HepG2 (cell line): Measurements from ENCODE around the gene ITIH1. TPM values are rescaled to one million over a fixed set of nuclear protein-coding genes. Genes with fewer than 3 reads are reported as not detected.

Experiments used
- ATF2 ChIP-seq: sonication (generic); formaldehyde crosslinking; IDR thresholded peaks from 2 replicates; pipeline ENCODE4 v1.4.0; 2020; ENCODE audit warnings: missing genetic modification reagents
- BCLAF1 ChIP-seq: fragments of 450-650 bp; IDR thresholded peaks from 2 replicates; pipeline ENCODE4 v1.6.1; 2017; ENCODE audit warnings: mild to moderate bottlenecking
- CBFB ChIP-seq: sonication (generic); formaldehyde crosslinking; IDR thresholded peaks from 2 replicates; pipeline ENCODE4 v1.4.0; 2020; ENCODE audit warnings: missing genetic modification reagents
- CENPBD1 ChIP-seq: sonication (generic); formaldehyde crosslinking; IDR thresholded peaks from 2 replicates; pipeline ENCODE4 v1.8.0; 2022; ENCODE audit warnings: missing genetic modification reagents, low read depth, mild to moderate bottlenecking, borderline replicate concordance
- ELF1 ChIP-seq: sonication (generic); formaldehyde crosslinking; IDR thresholded peaks from 2 replicates; pipeline ENCODE4 v1.4.0; 2020; ENCODE audit warnings: missing genetic modification reagents
- GPBP1L1 ChIP-seq: sonication (generic); formaldehyde crosslinking; IDR thresholded peaks from 2 replicates; pipeline ENCODE4 v1.5.0; 2020; ENCODE audit warnings: mild to moderate bottlenecking, missing genetic modification reagents
- MED1 ChIP-seq: sonication (generic); formaldehyde crosslinking; IDR thresholded peaks from 2 replicates; pipeline ENCODE4 v1.4.0; 2020; ENCODE audit warnings: missing genetic modification reagents
- MTA3 ChIP-seq: sonication (generic); formaldehyde crosslinking; IDR thresholded peaks from 2 replicates; pipeline ENCODE4 v1.4.0; 2020; ENCODE audit warnings: missing genetic modification reagents
- MZF1 ChIP-seq: sonication (generic); formaldehyde crosslinking; IDR thresholded peaks from 2 replicates; pipeline ENCODE4 v1.8.1; 2023; ENCODE audit warnings: mild to moderate bottlenecking, missing genetic modification reagents, borderline replicate concordance
- NR2F2 ChIP-seq: IDR thresholded peaks from 2 replicates; pipeline ENCODE4 v1.6.1; 2012; ENCODE audit warnings: low read depth, inconsistent platforms, borderline replicate concordance
- RFX5 ChIP-seq: IDR thresholded peaks from 2 replicates; pipeline ENCODE4 v1.6.1; 2011; ENCODE audit warnings: low read depth, low read length, improper control_type of control experiment
- RXRB ChIP-seq: IDR thresholded peaks from 2 replicates; pipeline ENCODE4 v1.6.1; 2016; ENCODE audit warnings: borderline replicate concordance, missing genetic modification reagents, missing compliant biosample characterization
- SATB2 ChIP-seq: sonication (generic); formaldehyde crosslinking; IDR thresholded peaks from 2 replicates; pipeline ENCODE4 v1.5.0; 2020; ENCODE audit warnings: missing genetic modification reagents
- ZBTB2 ChIP-seq: sonication (generic); formaldehyde crosslinking; IDR thresholded peaks from 2 replicates; pipeline ENCODE4 v1.8.0; 2022; ENCODE audit warnings: low read depth, missing genetic modification reagents
- ZNF432 ChIP-seq: sonication (generic); formaldehyde crosslinking; IDR thresholded peaks from 2 replicates; pipeline ENCODE4 v1.5.0; 2020; ENCODE audit warnings: missing genetic modification reagents, mild to moderate bottlenecking, borderline replicate concordance
- ZNF598 ChIP-seq: sonication (generic); formaldehyde crosslinking; IDR thresholded peaks from 2 replicates; pipeline ENCODE4 v1.5.1; 2020; ENCODE audit warnings: mild to moderate bottlenecking, missing genetic modification reagents, borderline replicate concordance
- ZNF609 ChIP-seq: sonication (generic); formaldehyde crosslinking; IDR thresholded peaks from 2 replicates; pipeline ENCODE4 v1.4.0; 2020; ENCODE audit warnings: mild to moderate bottlenecking, missing genetic modification reagents, borderline replicate concordance
- polyA plus RNA-seq, 8 experiments: library from polyadenylated mRNA; depleted of rRNA in 3 of 8; stranded (reverse) in 7 of 8; unstranded in 1 of 8; fragments of >200 nt; fragmentation: Illumina TruSeq in 4 of 8; extraction: Trizol in 4 of 8; gene quantifications; 2 replicates each; pipeline versions ENCODE4 v1.2.1 to v1.2.3, GENCODE V29; 2011 to 2016; ENCODE audit warnings: low read depth in 4 of 8, missing spikeins in 1 of 8, mixed read lengths in 1 of 8; ENCODE audit not compliant: insufficient read depth in 1 of 8
- total RNA-seq, 5 experiments: library from RNA; depleted of rRNA; stranded (reverse); fragments of >200 nt; fragmentation: Illumina TruSeq; extraction: Trizol; gene quantifications; 2 replicates each; pipeline ENCODE4 v1.2.3, GENCODE V29; 2016; ENCODE audit warnings: low read depth in 1 of 5

ITIH1 gene
- total and polyA plus RNA-seq, 2 of the 13 experiments (the other 11 are each of a cell fraction or from before 2014, with no cell fraction given), result 12.3 to 19.6 TPM

- no peak for TF ChIP-seq BCLAF1
- 0 out of 2 replicates have a peak, but pooled peaks have one; percentile 35 for TF ChIP-seq NR2F2
- no peak for TF ChIP-seq CBFB (CRISPR knock-in tag)
- no peak for TF ChIP-seq MZF1 (CRISPR knock-in tag)
- TF ChIP-seq ELF1 (CRISPR knock-in tag), result peak; percentile 81
- no peak for TF ChIP-seq GPBP1L1 (CRISPR knock-in tag)
- TF ChIP-seq MTA3 (CRISPR knock-in tag), result no peak
- no peak for TF ChIP-seq ZNF598 (CRISPR knock-in tag)
- no peak for TF ChIP-seq SATB2
- no peak for TF ChIP-seq ATF2 (CRISPR knock-in tag)
- TF ChIP-seq MED1 (CRISPR knock-in tag), result peak; percentile 95
- TF ChIP-seq RXRB (CRISPR knock-in tag), result peak; percentile 95
- TF ChIP-seq CENPBD1 (CRISPR knock-in tag), result no peak
- TF ChIP-seq RFX5, result no peak
- TF ChIP-seq ZBTB2 (CRISPR knock-in tag), result no peak
- TF ChIP-seq ZNF609 (CRISPR knock-in tag), result peak; percentile 82; the same call in 1 of the 2 replicates
- TF ChIP-seq ZNF432 (CRISPR knock-in tag), result no peak
Measured at GRCh38 chr3:52795298-52795900, 18.0 kb downstream of the ITIH1 start (continued).
